Measurements from ENCODE around the gene CHTF8.
A peak's percentile ranks its signal among the peaks of the same experiment; 100 is the strongest.

CHTF8 gene

GRCh38 chr16:69114346-69114975 is 17.9 kb downstream of the CHTF8 start:
- no peak for DNase-seq (ENCODE audit: low read depth in 4 of 4, low spot score in 1 of 4)

GRCh38 chr16:69113216-69113615 is 19.2 kb downstream of the CHTF8 start:
- DNase-seq (ENCODE audit: low read depth in 4 of 4, low spot score in 1 of 4): no peak

GRCh38 chr16:69112285-69113129 is 19.9 kb downstream of the CHTF8 start:
- DNase-seq (ENCODE audit: low read depth in 4 of 4, low spot score in 1 of 4): peak in 3 of 4 experiments; percentile 33 to 54 (median 39)

- no peak for DNase-seq (ENCODE audit: low read depth in 4 of 4, low spot score in 1 of 4)
Observed at GRCh38 chr16:69111876-69112230, 20.5 kb downstream of the CHTF8 start.

- DNase-seq (ENCODE audit: low read depth in 4 of 4, low spot score in 1 of 4): no peak
Observed at GRCh38 chr16:69111216-69111875, 21.0 kb downstream of the CHTF8 start.

- no peak for DNase-seq (ENCODE audit: low read depth in 4 of 4, low spot score in 1 of 4)
Observed at GRCh38 chr16:69110406-69110805, 22.0 kb downstream of the CHTF8 start.

- DNase-seq (ENCODE audit: low read depth in 4 of 4, low spot score in 1 of 4): no peak
Observed at GRCh38 chr16:69109486-69110270, 22.7 kb downstream of the CHTF8 start.

GRCh38 chr16:69108905-69109252 is 23.5 kb downstream of the CHTF8 start:
- no peak for DNase-seq (ENCODE audit: low read depth in 4 of 4, low spot score in 1 of 4)

- DNase-seq (ENCODE audit: low read depth in 4 of 4, low spot score in 1 of 4): no peak
Observed at GRCh38 chr16:69108064-69108904, 24.1 kb downstream of the CHTF8 start.

GRCh38 chr16:69107316-69107962 is 24.9 kb downstream of the CHTF8 start:
- no peak for DNase-seq (ENCODE audit: low read depth in 4 of 4, low spot score in 1 of 4)

- no peak for DNase-seq (ENCODE audit: low read depth in 4 of 4, low spot score in 1 of 4)
Observed at GRCh38 chr16:69106491-69107315, 25.7 kb downstream of the CHTF8 start.

GRCh38 chr16:69105501-69106361 is 26.7 kb downstream of the CHTF8 start, which contains the start of gene HAS3:
Gene HAS3, plus strand, starts transcription at chr16:69105653. Its CDS starts 3,743 bp downstream, at chr16:69109396.
- DNase-seq (ENCODE audit: low read depth in 4 of 4, low spot score in 1 of 4): no peak

- DNase-seq (ENCODE audit: low read depth in 4 of 4, low spot score in 1 of 4): no peak
Observed at GRCh38 chr16:69100071-69100691, 32.2 kb downstream of the CHTF8 start.

GRCh38 chr16:69095193-69095592 is 37.2 kb downstream of the CHTF8 start:
- no peak for DNase-seq (ENCODE audit: low read depth in 4 of 4, low spot score in 1 of 4)

GRCh38 chr16:69094501-69094900 is 37.9 kb downstream of the CHTF8 start:
- no peak for DNase-seq (ENCODE audit: low read depth in 4 of 4, low spot score in 1 of 4)

GRCh38 chr16:69093974-69094373 is 38.4 kb downstream of the CHTF8 start:
- no peak for DNase-seq (ENCODE audit: low read depth in 4 of 4, low spot score in 1 of 4)

- no peak for DNase-seq (ENCODE audit: low read depth in 4 of 4, low spot score in 1 of 4)
Observed at GRCh38 chr16:69089091-69089910, 43.1 kb downstream of the CHTF8 start.

All from stimulated activated CD4-positive, alpha-beta T cell treated with anti-CD3 and anti-CD28 coated beads, Interleukin-1b, Interleukin-23, amount 100 ng/mL, for 24 hours (primary cell).